ENCODE measurements around the gene CREBBP.

GRCh38 chr16:3782566-3782965 is 97.9 kb downstream of the CREBBP start:
- TF ChIP-seq NR2C2 (CRISPR knock-in tag; IDR thresholded peaks at IDR 0.05) = no peak
- no peak for TF ChIP-seq NR2C2 (tag; IDR thresholded peaks at IDR 0.05)
- TF ChIP-seq, protein P1, sequence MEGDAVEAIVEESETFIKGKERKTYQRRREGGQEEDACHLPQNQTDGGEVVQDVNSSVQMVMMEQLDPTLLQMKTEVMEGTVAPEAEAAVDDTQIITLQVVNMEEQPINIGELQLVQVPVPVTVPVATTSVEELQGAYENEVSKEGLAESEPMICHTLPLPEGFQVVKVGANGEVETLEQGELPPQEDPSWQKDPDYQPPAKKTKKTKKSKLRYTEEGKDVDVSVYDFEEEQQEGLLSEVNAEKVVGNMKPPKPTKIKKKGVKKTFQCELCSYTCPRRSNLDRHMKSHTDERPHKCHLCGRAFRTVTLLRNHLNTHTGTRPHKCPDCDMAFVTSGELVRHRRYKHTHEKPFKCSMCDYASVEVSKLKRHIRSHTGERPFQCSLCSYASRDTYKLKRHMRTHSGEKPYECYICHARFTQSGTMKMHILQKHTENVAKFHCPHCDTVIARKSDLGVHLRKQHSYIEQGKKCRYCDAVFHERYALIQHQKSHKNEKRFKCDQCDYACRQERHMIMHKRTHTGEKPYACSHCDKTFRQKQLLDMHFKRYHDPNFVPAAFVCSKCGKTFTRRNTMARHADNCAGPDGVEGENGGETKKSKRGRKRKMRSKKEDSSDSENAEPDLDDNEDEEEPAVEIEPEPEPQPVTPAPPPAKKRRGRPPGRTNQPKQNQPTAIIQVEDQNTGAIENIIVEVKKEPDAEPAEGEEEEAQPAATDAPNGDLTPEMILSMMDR (IDR thresholded peaks at IDR 0.05 in 2 of 3, conservative IDR thresholded peaks at IDR 0.05 in 1 of 3; ENCODE audit: insufficient read depth in 2 of 3, low read depth in 1 of 3, low read length in 3 of 3) = no peak
- no peak for TF ChIP-seq SMC3 (conservative IDR thresholded peaks at IDR 0.05; ENCODE audit: insufficient read depth, low read depth, low read length)

Measured in K562 (cell line).